WI38 (cell line): Measurements from ENCODE around the gene NF1.
"Not testable (repeated sequence)": the region's sequence is repeated elsewhere in the genome, so short reads cannot be mapped to it uniquely, and the experiment has no call there.

Experiments used
- H3K4me3 ChIP-seq: 2 replicates; pipeline ENCODE4 v1.5.1; 2011; ENCODE audit warnings: low read depth, mild to moderate bottlenecking, control low read depth, low read length
- CTCF ChIP-seq: IDR thresholded peaks from 2 replicates; pipeline ENCODE4 v1.5.1; 2012; ENCODE audit warnings: low read depth, mild to moderate bottlenecking, control low read depth, low read length

NF1 gene

GRCh38 chr17:31260151-31260550 lies 165.4 kb downstream of the NF1 start:
- no peak for TF ChIP-seq CTCF
- no peak overlapping the region for H3K4me3 ChIP-seq

GRCh38 chr17:31261601-31262000 lies 166.8 kb downstream of the NF1 start:
- TF ChIP-seq CTCF = no peak

GRCh38 chr17:31262923-31263322 lies 168.1 kb downstream of the NF1 start:
- not testable (repeated sequence) for H3K4me3 ChIP-seq

More at GRCh38 chr17:31261601-31262000, 166.8 kb downstream of the NF1 start:
- no peak overlapping the region for H3K4me3 ChIP-seq

GRCh38 chr17:31266042-31266441 lies 171.3 kb downstream of the NF1 start:
- no peak for TF ChIP-seq CTCF
- H3K4me3 ChIP-seq = no peak overlapping the region

- no peak for TF ChIP-seq CTCF
- no peak overlapping the region for H3K4me3 ChIP-seq
Measured at GRCh38 chr17:31269036-31269577, 174.3 kb downstream of the NF1 start.

- no peak for TF ChIP-seq CTCF
Measured at GRCh38 chr17:31269578-31269983, 174.8 kb downstream of the NF1 start.

GRCh38 chr17:31272236-31272635 lies 177.5 kb downstream of the NF1 start:
- no peak for TF ChIP-seq CTCF
- H3K4me3 ChIP-seq = no peak overlapping the region

More at GRCh38 chr17:31269578-31269983, 174.8 kb downstream of the NF1 start:
- no peak overlapping the region for H3K4me3 ChIP-seq

- TF ChIP-seq CTCF = no peak
- H3K4me3 ChIP-seq = no peak overlapping the region
Measured at GRCh38 chr17:31272803-31273202, 178.0 kb downstream of the NF1 start.
